Osteoblast (primary cell): ENCODE data around the gene C1S. TPM values are rescaled to one million over a fixed set of nuclear protein-coding genes. Genes with fewer than 3 reads are reported as not detected.
"Not testable (repeated sequence)": the region's sequence is repeated elsewhere in the genome, so short reads cannot be mapped to it uniquely, and the experiment has no call there.

ENCODE experiments used
- DNase-seq: peaks from one replicate; pipeline ENCODE4 v3.0.0; 2011; ENCODE audit warnings: low spot score, mixed read lengths; ENCODE audit not compliant: insufficient read length; ENCODE audit errors: missing footprints
- H2AFZ ChIP-seq: 2 replicates; pipeline ENCODE4 v1.6.0; 2011; ENCODE audit warnings: mild to moderate bottlenecking, low read length
- H3K27ac ChIP-seq: 2 replicates; pipeline ENCODE4 v1.5.1; 2011; ENCODE audit warnings: mild to moderate bottlenecking, low read depth, low read length, moderate library complexity
- H3K27me3 ChIP-seq: 2 replicates; pipeline ENCODE4 v1.6.0; 2012; ENCODE audit warnings: mild to moderate bottlenecking, control low read depth, inconsistent platforms, low read length, moderate library complexity; ENCODE audit not compliant: insufficient read depth
- H3K36me3 ChIP-seq: 2 replicates; pipeline ENCODE4 v1.5.1; 2011; ENCODE audit warnings: mild to moderate bottlenecking, low read length, control low read depth, moderate library complexity; ENCODE audit not compliant: insufficient read depth
- H3K4me1 ChIP-seq: 2 replicates; pipeline ENCODE4 v1.5.1; 2011; ENCODE audit warnings: mild to moderate bottlenecking, low read length, control low read depth, moderate library complexity; ENCODE audit not compliant: insufficient read depth
- H3K4me2 ChIP-seq: 2 replicates; pipeline ENCODE4 v1.6.0; 2011; ENCODE audit warnings: mild to moderate bottlenecking, low read length; ENCODE audit not compliant: insufficient read depth
- H3K4me3 ChIP-seq: fragments of 200-600 bp; sonication (generic); 3 replicates; pipeline ENCODE4 v1.5.1; 2012; ENCODE audit warnings: mild to moderate bottlenecking, low read length, inconsistent platforms; ENCODE audit not compliant: insufficient read depth
- H3K79me2 ChIP-seq: 2 replicates; pipeline ENCODE4 v1.6.0; 2012; ENCODE audit warnings: mild to moderate bottlenecking, low read length, control low read depth, inconsistent platforms; ENCODE audit not compliant: insufficient read depth
- H3K9me3 ChIP-seq: 2 replicates; pipeline ENCODE4 v1.5.1; 2011; ENCODE audit warnings: low read depth, low read length, control low read depth
- H4K20me1 ChIP-seq: 2 replicates; pipeline ENCODE4 v1.6.0; 2012; ENCODE audit warnings: mild to moderate bottlenecking, low read length, control low read depth; ENCODE audit not compliant: insufficient read depth
- total RNA-seq: library from RNA; depleted of rRNA; stranded (reverse); fragments of >200 nt; gene quantifications from 2 replicates; pipeline ENCODE4 v1.2.3, GENCODE V29; 2012
- TF ChIP-seq, protein P1 (sequence below): IDR thresholded peaks from 2 replicates; pipeline ENCODE4 v1.5.1; 2011; ENCODE audit warnings: mild to moderate bottlenecking, low read depth, low read length, moderate library complexity; ENCODE audit errors: extremely low read depth

Gene C1S
- total RNA-seq, 1 donor: 443 TPM

DNA sequence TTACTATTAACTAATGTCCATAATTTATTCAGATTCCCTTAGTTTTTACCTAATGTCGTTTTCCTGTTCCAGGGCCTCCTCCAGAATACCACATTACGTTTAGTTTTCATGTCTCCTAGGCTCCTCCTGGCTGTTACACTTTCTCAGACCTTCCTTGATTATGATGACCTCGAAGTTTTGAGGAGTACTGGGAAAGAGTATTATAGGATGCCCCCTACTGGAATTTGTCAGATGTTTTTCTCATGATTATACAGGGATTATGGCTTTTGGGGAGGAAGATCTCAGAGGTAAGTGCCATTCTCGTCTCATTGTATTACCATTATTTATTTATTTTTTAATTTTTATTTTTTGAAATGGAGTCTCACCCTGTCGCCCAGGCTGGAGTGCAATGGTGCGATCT lies 17.7 kb upstream of the C1S start:
- Histone ChIP-seq H3K27me3 (no peaks in the 10 kb centered on the region), H3K79me2 (no peaks in the 10 kb centered on the region), H3K9me3 (no peaks in the 10 kb centered on the region), H2AFZ (no peak overlapping the region), H3K27ac (no peak overlapping the region), H3K4me1 (no peaks in the 10 kb centered on the region), H3K4me2 (no peak overlapping the region), H3K4me3 (no peak overlapping the region), H3K36me3 (no peaks in the 10 kb centered on the region), H4K20me1 (no peaks in the 10 kb centered on the region)
- DNase-seq: peak; percentile 84
- TF ChIP-seq, protein P1, sequence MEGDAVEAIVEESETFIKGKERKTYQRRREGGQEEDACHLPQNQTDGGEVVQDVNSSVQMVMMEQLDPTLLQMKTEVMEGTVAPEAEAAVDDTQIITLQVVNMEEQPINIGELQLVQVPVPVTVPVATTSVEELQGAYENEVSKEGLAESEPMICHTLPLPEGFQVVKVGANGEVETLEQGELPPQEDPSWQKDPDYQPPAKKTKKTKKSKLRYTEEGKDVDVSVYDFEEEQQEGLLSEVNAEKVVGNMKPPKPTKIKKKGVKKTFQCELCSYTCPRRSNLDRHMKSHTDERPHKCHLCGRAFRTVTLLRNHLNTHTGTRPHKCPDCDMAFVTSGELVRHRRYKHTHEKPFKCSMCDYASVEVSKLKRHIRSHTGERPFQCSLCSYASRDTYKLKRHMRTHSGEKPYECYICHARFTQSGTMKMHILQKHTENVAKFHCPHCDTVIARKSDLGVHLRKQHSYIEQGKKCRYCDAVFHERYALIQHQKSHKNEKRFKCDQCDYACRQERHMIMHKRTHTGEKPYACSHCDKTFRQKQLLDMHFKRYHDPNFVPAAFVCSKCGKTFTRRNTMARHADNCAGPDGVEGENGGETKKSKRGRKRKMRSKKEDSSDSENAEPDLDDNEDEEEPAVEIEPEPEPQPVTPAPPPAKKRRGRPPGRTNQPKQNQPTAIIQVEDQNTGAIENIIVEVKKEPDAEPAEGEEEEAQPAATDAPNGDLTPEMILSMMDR: peak; percentile 48

DNA sequence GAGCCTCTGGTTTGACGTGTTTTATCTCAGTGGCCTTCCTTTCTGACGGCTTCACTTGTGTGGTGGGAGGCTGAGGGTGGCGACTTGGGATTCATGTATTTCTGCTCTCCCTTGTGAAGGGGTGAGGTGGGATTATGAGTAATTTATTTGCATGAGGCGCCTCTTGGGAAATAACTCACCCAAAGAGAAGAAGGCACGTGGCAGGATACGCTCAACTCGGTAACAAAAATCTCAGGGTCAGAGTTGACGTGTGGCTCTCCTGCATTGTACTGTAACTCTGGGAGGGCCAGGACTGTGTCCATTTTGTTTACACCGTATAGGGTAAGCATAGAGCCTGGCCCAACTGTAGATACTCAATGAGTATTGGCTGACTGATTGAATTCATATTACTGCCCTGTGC lies 14.6 kb upstream of the C1S start:
- no peaks in the 10 kb centered on the region for H3K4me1 ChIP-seq
- no peaks in the 10 kb centered on the region for H3K9me3 ChIP-seq
- no peak overlapping the region for H3K4me3 ChIP-seq
- H3K4me2 ChIP-seq: no peak overlapping the region
- no peaks in the 10 kb centered on the region for H3K79me2 ChIP-seq
- no peak for DNase-seq
- peaks cover 3% of the 10 kb centered on the region for H3K27me3 ChIP-seq
- no peak overlapping the region for H2AFZ ChIP-seq
- H4K20me1 ChIP-seq: no peaks in the 10 kb centered on the region
- TF ChIP-seq, protein P1: no peak
- no peak overlapping the region for H3K27ac ChIP-seq
- H3K36me3 ChIP-seq: no peaks in the 10 kb centered on the region

DNA sequence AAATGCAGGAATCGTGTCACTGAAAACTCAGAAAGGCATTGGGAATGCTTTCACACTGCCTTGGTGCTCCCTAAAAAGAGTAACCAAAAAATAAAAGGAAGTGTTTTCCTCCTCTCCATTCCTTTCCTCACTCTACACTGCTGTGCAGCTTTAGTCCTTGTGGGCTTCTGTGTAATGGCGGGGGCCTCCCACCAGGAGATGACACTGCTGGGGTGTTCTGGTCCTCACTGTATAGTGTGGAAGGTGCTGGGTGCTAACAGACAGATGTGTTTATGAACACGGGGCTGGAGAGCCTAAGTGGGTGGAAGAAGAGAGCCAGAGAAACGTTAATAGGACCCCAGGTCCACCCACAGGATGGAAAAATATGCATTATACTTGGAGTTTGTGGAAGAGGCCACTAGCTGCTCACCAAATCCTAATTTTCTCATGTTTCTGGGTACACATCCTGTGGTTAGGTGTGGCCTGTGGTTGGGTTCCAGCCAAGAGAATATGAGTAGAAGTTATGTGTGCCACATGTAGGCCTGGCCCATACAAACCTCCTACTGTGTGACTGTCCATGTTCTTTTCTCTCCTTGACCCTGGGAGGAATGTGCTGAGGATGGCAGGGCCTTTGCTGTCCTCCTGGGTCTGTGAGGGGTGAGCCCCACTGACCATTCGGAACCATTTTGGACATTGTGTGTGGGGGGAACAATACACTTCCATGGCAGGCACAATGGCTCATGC lies 14.0 kb upstream of the C1S start:
- H3K36me3 ChIP-seq: no peaks in the 10 kb centered on the region
- no peak overlapping the region for H3K27ac ChIP-seq
- TF ChIP-seq, protein P1: no peak
- no peaks in the 10 kb centered on the region for H3K79me2 ChIP-seq
- H3K9me3 ChIP-seq: no peaks in the 10 kb centered on the region
- no peak overlapping the region for H2AFZ ChIP-seq
- H3K27me3 ChIP-seq: peaks cover 8% of the 10 kb centered on the region
- no peak for DNase-seq
- no peak overlapping the region for H3K4me3 ChIP-seq
- H4K20me1 ChIP-seq: no peaks in the 10 kb centered on the region
- no peaks in the 10 kb centered on the region for H3K4me1 ChIP-seq
- H3K4me2 ChIP-seq: no peak overlapping the region

GRCh38 chr12:7047306-7047705 lies 13.2 kb upstream of the C1S start:
- Histone ChIP-seq H3K27me3 (peaks cover 13% of the 10 kb centered on the region), H2AFZ (no peak overlapping the region), H4K20me1 (no peaks in the 10 kb centered on the region), H3K36me3 (no peaks in the 10 kb centered on the region), H3K4me3 (no peak overlapping the region), H3K9me3 (no peaks in the 10 kb centered on the region), H3K4me1 (no peaks in the 10 kb centered on the region), H3K4me2 (no peak overlapping the region), H3K27ac (no peak overlapping the region), H3K79me2 (no peaks in the 10 kb centered on the region)
- TF ChIP-seq, protein P1: no peak
- DNase-seq: no peak

GRCh38 chr12:7049445-7049951 lies 11.0 kb upstream of the C1S start:
- peaks cover 21% of the 10 kb centered on the region for H3K27me3 ChIP-seq

DNA sequence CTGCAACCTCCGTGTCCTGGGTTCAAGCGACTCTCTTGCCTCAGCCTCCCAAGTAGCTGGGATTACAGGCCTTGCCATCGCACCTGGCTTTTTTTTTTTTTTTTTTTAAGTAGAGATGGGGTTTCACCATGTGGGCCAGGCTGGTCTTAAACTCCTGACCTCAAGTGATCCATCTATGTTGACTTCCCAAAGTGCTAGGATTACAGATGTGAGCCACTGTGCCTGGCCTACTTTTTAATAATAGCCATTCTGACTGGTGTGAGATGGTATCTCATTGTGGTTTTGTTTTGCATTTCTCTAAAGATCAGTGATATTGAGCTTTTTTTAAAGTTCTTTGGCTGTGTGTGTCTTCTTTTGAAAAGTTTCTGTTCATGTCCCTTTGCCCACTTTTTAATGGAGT lies 10.5 kb upstream of the C1S start:
- not testable (repeated sequence) for H3K4me2 ChIP-seq, H3K9me3 ChIP-seq, H4K20me1 ChIP-seq, H3K36me3 ChIP-seq, H3K4me3 ChIP-seq, H3K79me2 ChIP-seq, H3K27ac ChIP-seq, H2AFZ ChIP-seq, DNase-seq, H3K4me1 ChIP-seq
- H3K27me3 ChIP-seq: peaks cover 24% of the 10 kb centered on the region

More at GRCh38 chr12:7049445-7049951, 11.0 kb upstream of the C1S start:
- not testable (repeated sequence) for H3K79me2 ChIP-seq, DNase-seq, H3K4me1 ChIP-seq, H2AFZ ChIP-seq, H3K4me3 ChIP-seq, H3K4me2 ChIP-seq, H3K27ac ChIP-seq, H3K9me3 ChIP-seq, H4K20me1 ChIP-seq, H3K36me3 ChIP-seq
